Measurements from ENCODE around the gene DCT.

DNA sequence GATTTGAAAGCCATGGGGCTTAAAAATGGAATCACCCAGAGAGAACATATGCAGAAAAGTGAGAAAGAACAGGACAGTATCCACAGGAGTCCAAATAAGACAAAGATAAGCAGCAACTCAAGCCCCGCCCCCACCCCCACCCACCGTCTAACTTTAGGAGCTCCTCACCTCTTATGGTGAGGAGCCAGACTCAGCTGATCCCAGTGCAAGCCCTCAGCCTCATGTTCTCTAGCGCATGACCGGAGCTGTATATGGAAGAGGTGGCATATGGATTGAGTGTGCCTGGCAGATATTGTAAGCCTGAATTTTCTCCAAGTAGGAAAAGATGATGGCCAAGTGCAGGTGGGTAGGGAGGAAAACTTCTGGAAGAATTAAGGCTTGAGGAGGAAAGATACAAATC is 36.4 kb upstream of the DCT start:
- no peak for TF ChIP-seq CTCF (conservative IDR thresholded peaks at IDR 0.05; ENCODE audit: low read depth, low read length)
- TF ChIP-seq EZH2 (IDR thresholded peaks at IDR 0.05; ENCODE audit: borderline replicate concordance, low read depth, low read length, poor library complexity, severe bottlenecking): no peak
